Ovary (tissue), 9 donors: ENCODE measurements around the gene RASD1. TPM values are rescaled to one million over a fixed set of nuclear protein-coding genes. Genes with fewer than 3 reads are reported as not detected.

Experiments used
- DNase-seq, 5 donors: peaks; one replicate each; pipeline ENCODE4 v3.0.0-alpha.2; 2019 to 2020
- H3K27ac ChIP-seq, 2 donors: fragments of 200-600 bp; one replicate each; pipeline versions ENCODE4 v1.5.1 to v1.8.0; 2019 to 2022
- H3K27me3 ChIP-seq: fragments of 200-600 bp; one replicate; pipeline ENCODE4 v1.8.0; 2022
- H3K36me3 ChIP-seq: fragments of 200-600 bp; sonication (generic); one replicate; pipeline ENCODE4 v1.5.1; 2019
- H3K4me1 ChIP-seq: one replicate; pipeline ENCODE4 v1.8.1; 2013; ENCODE audit warnings: mild to moderate bottlenecking, moderate library complexity; ENCODE audit not compliant: insufficient read depth
- H3K4me3 ChIP-seq: fragments of 200-600 bp; sonication (generic); one replicate; pipeline ENCODE4 v1.5.1; 2017
- H3K9me3 ChIP-seq, 2 donors: fragments of 200-600 bp in 1 of 2; sonication (generic) in 1 of 2; one replicate each; pipeline versions ENCODE4 v1.5.1 to v1.8.1; 2013 to 2019; ENCODE audit warnings: mild to moderate bottlenecking in 1 of 2, moderate library complexity in 1 of 2
- CTCF ChIP-seq, 3 donors: fragments of 450-650 bp in 2 of 3; fragments of 200-600 bp in 1 of 3; IDR thresholded peaks; one replicate each; pipeline versions ENCODE4 v1.5.1 to v1.8.0; 2016 to 2022; ENCODE audit warnings: antibody characterized with exemption in 3 of 3, mild to moderate bottlenecking in 1 of 3
- EP300 ChIP-seq: sonication (generic); formaldehyde crosslinking; IDR thresholded peaks from one replicate; pipeline ENCODE4 v1.6.1; 2017; ENCODE audit warnings: antibody characterized with exemption
- POLR2A ChIP-seq: fragments of 450-650 bp; IDR thresholded peaks from one replicate; pipeline ENCODE4 v1.6.1; 2017; ENCODE audit warnings: antibody characterized with exemption, mild to moderate bottlenecking, moderate library complexity
- WGBS, 3 donors: extraction: QIAGEN DNeasy Blood & Tissue Kit in 1 of 3; methylation state at CpG; one replicate each; pipeline versions ENCODE4 v1.1.5 to v1.1.7; 2013 to 2017; 5-methylcytosine and 5-hydroxymethylcytosine counted together
- intact Hi-C, 4 donors: fragments of 100-400 bp; cut with DNase I; formaldehyde crosslinking; loops; one replicate each; pipeline versions ENCODE4 v1.11.0 to v1.15.1; 2022 to 2023
- polyA plus RNA-seq, 2 donors: library from polyadenylated mRNA; stranded (reverse); fragments of 200-250 nt in 1 of 2; fragments of 350-450 nt in 1 of 2; fragmentation: Illumina TruSeq in 1 of 2; extraction: RNeasy Lipid Tissue Mini Kit (QIAGEN cat#74804) in 1 of 2; gene quantifications; one replicate each; pipeline ENCODE4 v1.2.3, GENCODE V29; 2013 to 2014
- total RNA-seq, 7 donors: library from RNA; depleted of rRNA in 2 of 7; stranded (reverse); fragments of >200 nt in 2 of 7; fragmentation: NEBNext Ultra II Directional in 3 of 7; extraction: Animal tissue kit (Norgen Biotek cat#: 25700) in 3 of 7; gene quantifications; one replicate each; pipeline versions ENCODE4 v1.1.0 to v1.2.4, GENCODE V29; 2016 to 2023
- donor health status: DM: no; HTN: no; CAD: no; lungs with moderate emphysema.
- donor health status: DM: no; HTN: no; CAD: no.
- donor health status: Bipolar disorder and iron deficiency.
- donor health status: DM: yes; HTN: yes; CAD: no.
- donor health status: DM: no; HTN: no; CAD: no.
- donor health status: DM: yes; HTN: yes; CAD: no.

The RASD1 gene
- total and polyA plus RNA-seq, 9 donors = 1.9 to 55.9 (median 27.3) TPM

GRCh38 chr17:17535957-17536356 lies 39.8 kb upstream of the RASD1 start:
- DNase-seq = no peak
- intact Hi-C loops = no loop called here

GRCh38 chr17:17533901-17534441 lies 37.8 kb upstream of the RASD1 start:
- Histone ChIP-seq H3K27ac (no peak overlapping the region), H3K27me3 (no peaks in the 10 kb centered on the region), H3K36me3 (no peaks in the 10 kb centered on the region), H3K9me3 (no peaks in the 10 kb centered on the region), H3K4me1 (peaks cover 3% of the 10 kb centered on the region), H3K4me3 (no peak overlapping the region)
- no peak for DNase-seq
- TF ChIP-seq CTCF (IDR thresholded peaks at IDR 0.05) = no peak
- no peak for TF ChIP-seq POLR2A
- TF ChIP-seq EP300 = no peak
- intact Hi-C loops = no loop called here
- 93 to 97% (median 94%) methylated on average over 3 of the region's 3 CpGs for WGBS, 3 donors

More at GRCh38 chr17:17535957-17536356, 39.8 kb upstream of the RASD1 start:
- H3K36me3 ChIP-seq = no peaks in the 10 kb centered on the region
- no peak for TF ChIP-seq CTCF (IDR thresholded peaks at IDR 0.05)
- TF ChIP-seq EP300 = no peak
- no peak for TF ChIP-seq POLR2A
- H3K27ac ChIP-seq = no peak overlapping the region
- no peaks in the 10 kb centered on the region for H3K9me3 ChIP-seq
- peaks cover 1% of the 10 kb centered on the region for H3K4me1 ChIP-seq
- H3K27me3 ChIP-seq = no peaks in the 10 kb centered on the region
- H3K4me3 ChIP-seq = no peak overlapping the region
- WGBS, 3 donors = 61 to 80% (median 74%) methylated on average over 7 of the region's 7 CpGs

DNA sequence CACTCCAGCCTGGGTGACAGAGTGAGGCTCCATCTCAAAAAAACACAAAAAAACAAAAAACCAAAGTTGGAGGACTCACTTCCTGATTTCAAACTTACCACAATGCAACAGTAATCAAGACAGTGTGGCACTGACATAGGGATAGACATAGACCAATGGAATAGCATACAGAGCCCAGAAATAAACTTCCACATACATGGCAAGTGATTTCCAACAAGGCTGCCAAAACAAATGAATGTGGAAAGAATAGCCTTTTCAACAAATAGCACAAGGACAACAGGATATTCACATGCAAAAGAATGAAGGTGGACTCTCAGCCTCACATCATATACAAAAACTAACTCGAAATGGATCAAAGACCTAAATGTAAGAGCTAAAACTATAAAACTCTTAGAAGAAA lies 36.8 kb upstream of the RASD1 start:
- WGBS, 3 donors = 79 to 98% (median 92%) methylated on average over 1 of the region's 1 CpG
- DNase-seq = no peak
- H3K36me3 ChIP-seq = no peaks in the 10 kb centered on the region
- intact Hi-C loops = no loop called here
- TF ChIP-seq EP300 (no peak), POLR2A (no peak), CTCF (IDR thresholded peaks at IDR 0.05) (no peak)
- H3K4me1 ChIP-seq = peaks cover 7% of the 10 kb centered on the region
- no peak overlapping the region for H3K4me3 ChIP-seq
- no peaks in the 10 kb centered on the region for H3K27me3 ChIP-seq
- no peaks in the 10 kb centered on the region for H3K9me3 ChIP-seq
- no peak overlapping the region for H3K27ac ChIP-seq

DNA sequence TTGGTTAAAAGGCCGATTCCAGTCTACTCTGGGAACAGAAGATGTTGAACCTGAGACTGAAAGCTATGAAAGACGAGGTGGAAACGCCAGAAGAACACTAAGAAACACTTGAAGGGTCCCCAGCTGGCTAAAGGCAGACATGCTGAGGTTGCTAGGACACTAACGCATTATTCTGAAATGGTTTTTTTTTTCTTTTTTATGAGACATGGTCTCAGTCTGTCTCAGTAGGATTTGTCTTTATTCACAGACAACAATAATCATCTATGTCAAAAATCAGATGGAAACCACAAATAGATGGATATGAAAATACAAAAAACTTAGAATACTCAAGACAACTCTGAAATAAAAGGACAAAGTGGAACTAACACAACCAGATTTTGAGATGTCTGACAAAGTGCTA lies 35.0 kb upstream of the RASD1 start:
- intact Hi-C loops = no loop called here

More for the DNA sequence above, 35.0 kb upstream of the RASD1 start:
- H3K4me1 ChIP-seq = peaks cover 13% of the 10 kb centered on the region
- TF ChIP-seq POLR2A (no peak), CTCF (IDR thresholded peaks at IDR 0.05) (no peak), EP300 (no peak)
- H3K27me3 ChIP-seq = no peaks in the 10 kb centered on the region
- no peak for DNase-seq
- H3K9me3 ChIP-seq = no peaks in the 10 kb centered on the region
- H3K36me3 ChIP-seq = no peaks in the 10 kb centered on the region
- WGBS, 3 donors = 92 to 96% (median 95%) methylated on average over 4 of the region's 4 CpGs
- no peak overlapping the region for H3K4me3 ChIP-seq
- H3K27ac ChIP-seq = no peak overlapping the region
